Osteoblast (primary cell): ENCODE results near the gene FAM227B. TPM values are rescaled to one million over a fixed set of nuclear protein-coding genes. Genes with fewer than 3 reads are reported as not detected.
A peak's percentile ranks its signal among the peaks of the same experiment; 100 is the strongest.
"Not testable (repeated sequence)": the region's sequence is repeated elsewhere in the genome, so short reads cannot be mapped to it uniquely, and the experiment has no call there.

ENCODE experiments used
- DNase-seq: peaks from one replicate; pipeline ENCODE4 v3.0.0; 2011; ENCODE audit warnings: low spot score, mixed read lengths; ENCODE audit not compliant: insufficient read length; ENCODE audit errors: missing footprints
- H2AFZ ChIP-seq: 2 replicates; pipeline ENCODE4 v1.6.0; 2011; ENCODE audit warnings: mild to moderate bottlenecking, low read length
- H3K27ac ChIP-seq: 2 replicates; pipeline ENCODE4 v1.5.1; 2011; ENCODE audit warnings: mild to moderate bottlenecking, low read depth, low read length, moderate library complexity
- H3K27me3 ChIP-seq: 2 replicates; pipeline ENCODE4 v1.6.0; 2012; ENCODE audit warnings: mild to moderate bottlenecking, control low read depth, inconsistent platforms, low read length, moderate library complexity; ENCODE audit not compliant: insufficient read depth
- H3K36me3 ChIP-seq: 2 replicates; pipeline ENCODE4 v1.5.1; 2011; ENCODE audit warnings: mild to moderate bottlenecking, low read length, control low read depth, moderate library complexity; ENCODE audit not compliant: insufficient read depth
- H3K4me1 ChIP-seq: 2 replicates; pipeline ENCODE4 v1.5.1; 2011; ENCODE audit warnings: mild to moderate bottlenecking, low read length, control low read depth, moderate library complexity; ENCODE audit not compliant: insufficient read depth
- H3K4me2 ChIP-seq: 2 replicates; pipeline ENCODE4 v1.6.0; 2011; ENCODE audit warnings: mild to moderate bottlenecking, low read length; ENCODE audit not compliant: insufficient read depth
- H3K4me3 ChIP-seq: fragments of 200-600 bp; sonication (generic); 3 replicates; pipeline ENCODE4 v1.5.1; 2012; ENCODE audit warnings: mild to moderate bottlenecking, low read length, inconsistent platforms; ENCODE audit not compliant: insufficient read depth
- H3K79me2 ChIP-seq: 2 replicates; pipeline ENCODE4 v1.6.0; 2012; ENCODE audit warnings: mild to moderate bottlenecking, low read length, control low read depth, inconsistent platforms; ENCODE audit not compliant: insufficient read depth
- H3K9me3 ChIP-seq: 2 replicates; pipeline ENCODE4 v1.5.1; 2011; ENCODE audit warnings: low read depth, low read length, control low read depth
- H4K20me1 ChIP-seq: 2 replicates; pipeline ENCODE4 v1.6.0; 2012; ENCODE audit warnings: mild to moderate bottlenecking, low read length, control low read depth; ENCODE audit not compliant: insufficient read depth
- total RNA-seq: library from RNA; depleted of rRNA; stranded (reverse); fragments of >200 nt; gene quantifications from 2 replicates; pipeline ENCODE4 v1.2.3, GENCODE V29; 2012
- TF ChIP-seq, protein P1 (sequence below): IDR thresholded peaks from 2 replicates; pipeline ENCODE4 v1.5.1; 2011; ENCODE audit warnings: mild to moderate bottlenecking, low read depth, low read length, moderate library complexity; ENCODE audit errors: extremely low read depth

The FAM227B gene
- total RNA-seq, 1 donor: 4.3 TPM

DNA sequence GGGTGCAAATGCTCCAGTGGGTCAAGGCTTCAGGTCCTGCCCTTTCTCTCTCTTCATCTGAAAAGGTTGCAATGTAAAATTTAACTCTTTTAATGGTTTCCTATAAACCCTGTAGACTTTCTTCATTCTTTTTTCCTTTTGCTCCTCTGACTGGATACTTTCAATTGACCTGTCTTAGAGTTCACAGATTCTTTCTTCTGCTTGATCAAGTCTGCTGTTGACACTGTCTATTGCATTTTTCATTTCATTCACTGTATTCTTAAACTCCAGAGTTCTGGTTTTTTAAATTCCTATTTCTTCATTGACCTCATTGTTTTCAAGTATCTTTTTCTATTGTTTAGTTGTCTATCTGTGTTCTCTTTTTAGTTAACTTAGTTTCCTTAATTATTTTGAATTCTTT, 82.1 kb downstream of the FAM227B start:
- Histone ChIP-seq H3K4me3 (no peak overlapping the region), H3K27ac (no peak overlapping the region), H3K9me3 (peaks cover 10% of the 10 kb centered on the region), H2AFZ (no peak overlapping the region), H3K79me2 (no peaks in the 10 kb centered on the region), H4K20me1 (no peaks in the 10 kb centered on the region), H3K4me2 (no peak overlapping the region), H3K27me3 (no peaks in the 10 kb centered on the region), H3K36me3 (no peaks in the 10 kb centered on the region), H3K4me1 (no peaks in the 10 kb centered on the region)
- DNase-seq: no peak
- TF ChIP-seq, protein P1, sequence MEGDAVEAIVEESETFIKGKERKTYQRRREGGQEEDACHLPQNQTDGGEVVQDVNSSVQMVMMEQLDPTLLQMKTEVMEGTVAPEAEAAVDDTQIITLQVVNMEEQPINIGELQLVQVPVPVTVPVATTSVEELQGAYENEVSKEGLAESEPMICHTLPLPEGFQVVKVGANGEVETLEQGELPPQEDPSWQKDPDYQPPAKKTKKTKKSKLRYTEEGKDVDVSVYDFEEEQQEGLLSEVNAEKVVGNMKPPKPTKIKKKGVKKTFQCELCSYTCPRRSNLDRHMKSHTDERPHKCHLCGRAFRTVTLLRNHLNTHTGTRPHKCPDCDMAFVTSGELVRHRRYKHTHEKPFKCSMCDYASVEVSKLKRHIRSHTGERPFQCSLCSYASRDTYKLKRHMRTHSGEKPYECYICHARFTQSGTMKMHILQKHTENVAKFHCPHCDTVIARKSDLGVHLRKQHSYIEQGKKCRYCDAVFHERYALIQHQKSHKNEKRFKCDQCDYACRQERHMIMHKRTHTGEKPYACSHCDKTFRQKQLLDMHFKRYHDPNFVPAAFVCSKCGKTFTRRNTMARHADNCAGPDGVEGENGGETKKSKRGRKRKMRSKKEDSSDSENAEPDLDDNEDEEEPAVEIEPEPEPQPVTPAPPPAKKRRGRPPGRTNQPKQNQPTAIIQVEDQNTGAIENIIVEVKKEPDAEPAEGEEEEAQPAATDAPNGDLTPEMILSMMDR: no peak

DNA sequence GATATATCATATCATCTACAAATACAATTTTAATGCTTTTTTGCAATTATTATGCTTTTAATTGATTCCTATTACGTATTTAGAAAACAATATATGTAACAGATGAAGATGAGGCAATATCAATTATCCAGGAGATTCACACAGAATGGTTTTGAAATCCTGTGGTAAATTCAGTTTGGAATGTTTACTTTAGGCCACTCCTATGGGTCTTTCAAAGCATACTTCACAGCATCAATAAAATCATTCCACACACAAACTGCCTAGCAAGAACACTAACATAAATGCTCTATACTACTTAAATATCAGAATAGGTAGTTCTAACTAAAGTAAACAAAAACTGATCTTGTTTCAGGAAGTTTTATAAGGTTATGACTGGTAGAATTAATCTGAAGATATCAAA, 90.5 kb downstream of the FAM227B start:
- DNase-seq: no peak
- TF ChIP-seq, protein P1: no peak
- no peaks in the 10 kb centered on the region for H4K20me1 ChIP-seq
- H3K4me2 ChIP-seq: no peak overlapping the region
- no peaks in the 10 kb centered on the region for H3K9me3 ChIP-seq
- no peaks in the 10 kb centered on the region for H3K27me3 ChIP-seq
- H3K4me1 ChIP-seq: no peaks in the 10 kb centered on the region
- H3K4me3 ChIP-seq: no peak overlapping the region
- no peak overlapping the region for H2AFZ ChIP-seq
- H3K27ac ChIP-seq: no peak overlapping the region
- H3K79me2 ChIP-seq: no peaks in the 10 kb centered on the region
- no peaks in the 10 kb centered on the region for H3K36me3 ChIP-seq

DNA sequence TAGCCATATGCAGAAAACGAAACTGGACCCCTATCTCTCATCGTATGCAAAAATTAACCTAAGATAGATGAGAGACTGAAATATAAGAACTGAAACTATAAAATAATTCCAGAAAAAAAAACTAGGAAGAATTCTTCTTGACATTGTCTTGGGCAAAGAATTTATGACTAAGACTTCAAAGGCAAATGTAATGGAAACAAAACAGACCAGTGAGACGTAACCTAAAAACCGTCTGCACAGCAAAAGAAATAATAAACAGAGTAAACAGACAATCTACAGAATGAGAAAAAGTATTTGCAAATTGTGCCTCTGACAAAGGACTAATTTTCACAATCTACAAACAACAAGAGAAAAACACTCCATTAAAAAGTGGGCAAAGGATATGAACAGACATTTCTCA, 92.3 kb downstream of the FAM227B start:
- Histone ChIP-seq H2AFZ (no peak overlapping the region), H3K4me3 (no peak overlapping the region), H3K9me3 (no peaks in the 10 kb centered on the region), H3K4me2 (no peak overlapping the region), H4K20me1 (no peaks in the 10 kb centered on the region), H3K4me1 (no peaks in the 10 kb centered on the region), H3K27me3 (no peaks in the 10 kb centered on the region), H3K36me3 (no peaks in the 10 kb centered on the region), H3K27ac (no peak overlapping the region), H3K79me2 (no peaks in the 10 kb centered on the region)
- DNase-seq: no peak
- TF ChIP-seq, protein P1: no peak

DNA sequence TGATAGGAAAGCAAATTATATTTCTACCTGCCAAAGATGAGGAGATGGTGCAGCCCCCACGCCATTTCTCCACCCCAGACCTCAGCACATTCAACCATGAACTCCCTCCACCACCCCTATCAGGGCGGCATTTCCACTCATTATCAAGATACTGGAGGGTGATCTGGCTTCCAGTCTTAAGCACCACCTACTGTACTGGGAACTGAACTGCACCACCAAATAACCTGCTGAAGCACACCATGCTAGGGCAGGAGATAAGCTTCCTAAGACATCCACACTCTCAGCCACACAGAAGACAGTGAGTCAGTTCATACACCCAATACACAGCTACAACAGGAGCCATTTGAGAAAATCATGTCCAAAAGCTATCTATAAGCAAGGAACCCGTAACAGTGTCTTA, 98.8 kb downstream of the FAM227B start:
- H2AFZ ChIP-seq: no peak overlapping the region
- H4K20me1 ChIP-seq: no peaks in the 10 kb centered on the region
- no peaks in the 10 kb centered on the region for H3K79me2 ChIP-seq
- H3K27me3 ChIP-seq: no peaks in the 10 kb centered on the region
- peak; percentile 27 for DNase-seq
- no peaks in the 10 kb centered on the region for H3K9me3 ChIP-seq
- no peak overlapping the region for H3K4me2 ChIP-seq
- H3K4me1 ChIP-seq: no peaks in the 10 kb centered on the region
- H3K27ac ChIP-seq: no peak overlapping the region
- H3K4me3 ChIP-seq: no peak overlapping the region
- TF ChIP-seq, protein P1: peak; percentile 37
- no peaks in the 10 kb centered on the region for H3K36me3 ChIP-seq

DNA sequence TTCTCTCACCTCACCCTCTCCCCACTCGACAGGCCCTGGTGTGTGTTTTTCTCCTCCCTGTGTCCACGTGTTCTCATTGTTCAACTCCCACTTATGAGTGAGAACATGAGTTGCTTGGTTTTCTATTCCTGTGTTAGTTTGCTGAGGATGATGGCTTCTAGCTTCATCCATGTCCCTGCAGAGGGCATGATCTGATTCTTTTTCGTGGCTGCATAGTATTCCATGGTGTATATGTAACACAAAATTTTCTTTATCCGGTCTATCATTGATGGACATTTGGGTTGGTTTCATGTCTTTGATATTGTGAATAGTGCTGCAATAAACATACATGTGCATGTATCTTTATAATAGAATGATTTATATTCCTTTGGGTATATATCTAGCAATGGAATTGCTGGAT, 107.9 kb downstream of the FAM227B start:
- H3K79me2 ChIP-seq, H4K20me1 ChIP-seq, H3K27me3 ChIP-seq, H3K4me3 ChIP-seq, H3K4me1 ChIP-seq, H3K27ac ChIP-seq, H3K36me3 ChIP-seq, H2AFZ ChIP-seq, H3K9me3 ChIP-seq, H3K4me2 ChIP-seq, DNase-seq: not testable (repeated sequence)
